Fibroblast of the conjunctiva (primary cell): Measurements from ENCODE around the gene PXN.
"Not testable (repeated sequence)": the region's sequence is repeated elsewhere in the genome, so short reads cannot be mapped to it uniquely, and the experiment has no call there.

Experiments
- DNase-seq: peaks from one replicate; pipeline ENCODE4 v3.0.0-alpha.2; 2010; ENCODE audit warnings: low read depth

The PXN gene

DNA sequence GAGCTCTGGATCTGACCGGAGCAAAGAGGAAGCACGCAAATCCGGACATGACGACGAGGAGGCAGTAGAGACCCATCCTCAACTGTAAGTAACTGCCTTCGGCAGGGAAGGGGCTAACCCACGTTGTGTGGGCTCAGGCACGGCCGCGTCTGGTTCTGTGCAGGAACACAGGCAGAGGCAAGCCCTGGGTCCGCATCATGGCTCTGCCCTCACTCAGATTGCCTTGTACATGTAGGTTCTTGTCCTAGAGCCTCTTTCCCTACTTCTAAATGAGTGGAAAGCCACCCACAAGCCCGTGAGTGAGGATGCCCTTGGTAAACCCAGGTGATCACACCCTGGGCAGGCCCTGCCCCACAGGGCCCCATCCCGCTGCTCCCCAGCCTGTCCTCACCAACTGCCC, 55.7 kb downstream of the PXN start:
- no peak for DNase-seq

DNA sequence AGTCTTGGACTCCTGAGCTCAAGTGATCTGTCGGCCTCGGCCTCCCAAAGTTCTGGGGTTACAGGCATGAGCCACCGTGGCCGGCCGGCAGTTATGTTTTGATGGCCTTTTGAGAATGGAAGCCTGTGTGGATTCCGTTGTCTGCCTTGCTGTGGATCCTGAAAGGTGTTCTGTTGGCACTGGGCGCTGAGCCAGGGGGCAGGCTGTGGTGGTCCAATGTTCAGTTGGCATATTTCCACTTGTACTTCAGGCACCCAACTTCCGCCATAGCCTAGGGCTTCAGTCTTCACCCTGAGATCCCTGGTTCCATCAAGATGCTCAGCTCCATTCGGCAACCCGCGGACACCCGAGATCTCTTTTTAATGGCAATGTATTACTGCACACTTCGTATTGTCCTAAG, 58.3 kb downstream of the PXN start:
- no peak for DNase-seq

DNA sequence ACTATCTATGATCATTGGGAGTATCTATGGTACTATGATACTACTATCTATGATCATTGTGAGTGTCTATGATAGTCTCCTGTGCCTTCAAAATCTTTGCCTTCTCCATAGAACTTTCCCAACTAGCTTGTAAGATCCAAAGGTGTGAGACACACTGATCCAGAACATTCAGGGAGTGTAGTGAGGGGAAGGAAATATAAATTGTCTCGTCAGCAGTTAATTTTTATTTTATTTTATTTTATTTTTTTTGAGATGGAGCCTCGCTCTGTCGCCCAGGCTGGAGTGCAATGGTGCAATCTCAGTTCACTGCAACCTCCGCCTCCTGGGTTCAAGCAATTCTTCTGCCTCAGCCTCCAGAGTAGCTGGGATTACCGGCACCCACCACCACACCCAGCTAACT, 58.7 kb downstream of the PXN start:
- not testable (repeated sequence) for DNase-seq

DNA sequence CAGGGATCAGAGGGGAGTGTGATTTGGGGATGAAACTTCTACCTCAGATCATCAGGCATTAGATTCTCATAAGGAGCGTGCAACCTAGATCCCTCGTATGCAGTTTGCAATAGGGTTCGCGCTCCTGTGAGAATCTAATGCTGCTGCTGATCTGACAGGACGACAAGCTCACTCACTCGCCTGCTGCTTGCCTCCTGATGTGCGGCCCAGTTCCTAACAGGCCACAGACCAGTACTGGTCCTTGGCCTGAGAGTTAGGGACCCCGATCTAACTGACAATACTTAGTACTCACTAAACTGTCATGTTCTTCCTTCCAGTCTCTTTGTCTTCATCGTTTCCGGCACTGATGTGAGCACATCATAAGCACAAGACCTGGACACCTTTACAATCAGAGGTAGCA, 59.3 kb downstream of the PXN start:
- DNase-seq: no peak

DNA sequence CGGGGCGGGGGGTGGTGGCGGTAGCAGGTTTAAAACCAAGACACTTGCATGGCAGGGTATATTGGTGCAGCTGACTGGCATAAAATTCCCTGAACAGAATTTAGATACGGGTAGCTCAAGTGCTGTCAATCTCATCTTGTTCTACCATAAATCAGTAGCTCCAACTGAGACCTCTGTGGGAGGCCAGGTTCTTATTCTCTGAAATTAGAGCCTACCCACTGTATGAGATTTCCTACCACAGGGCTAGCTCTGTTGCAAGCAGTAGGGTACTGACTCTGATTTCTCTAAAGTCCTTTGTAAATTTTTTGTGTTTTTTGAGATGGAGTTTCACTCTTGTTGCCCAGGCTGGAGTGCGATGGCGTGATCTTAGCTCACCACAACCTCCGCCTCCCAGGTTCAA, 61.4 kb downstream of the PXN start:
- DNase-seq: no peak

DNA sequence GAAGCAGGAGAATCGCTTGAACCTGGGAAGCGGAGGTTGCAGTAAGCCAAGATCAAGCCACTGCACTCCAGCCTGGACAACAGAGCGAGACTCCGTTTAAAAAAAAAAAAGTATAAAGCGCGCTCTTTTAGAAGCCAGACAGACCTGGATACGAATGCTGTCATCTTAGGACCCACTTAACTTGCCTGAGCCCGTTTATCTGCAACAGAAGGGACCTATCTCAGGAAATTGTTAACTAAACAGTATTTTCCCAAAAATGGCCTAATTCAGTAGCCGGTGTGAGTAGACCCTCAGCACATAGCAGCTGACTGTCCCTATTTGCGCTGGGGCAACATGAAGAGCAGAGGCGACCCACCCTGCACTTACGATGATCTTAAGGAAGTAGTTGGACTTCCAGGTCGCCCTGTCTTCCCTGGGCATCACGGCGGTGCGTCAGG, 65.1 kb downstream of the PXN start:
- DNase-seq: no peak

DNA sequence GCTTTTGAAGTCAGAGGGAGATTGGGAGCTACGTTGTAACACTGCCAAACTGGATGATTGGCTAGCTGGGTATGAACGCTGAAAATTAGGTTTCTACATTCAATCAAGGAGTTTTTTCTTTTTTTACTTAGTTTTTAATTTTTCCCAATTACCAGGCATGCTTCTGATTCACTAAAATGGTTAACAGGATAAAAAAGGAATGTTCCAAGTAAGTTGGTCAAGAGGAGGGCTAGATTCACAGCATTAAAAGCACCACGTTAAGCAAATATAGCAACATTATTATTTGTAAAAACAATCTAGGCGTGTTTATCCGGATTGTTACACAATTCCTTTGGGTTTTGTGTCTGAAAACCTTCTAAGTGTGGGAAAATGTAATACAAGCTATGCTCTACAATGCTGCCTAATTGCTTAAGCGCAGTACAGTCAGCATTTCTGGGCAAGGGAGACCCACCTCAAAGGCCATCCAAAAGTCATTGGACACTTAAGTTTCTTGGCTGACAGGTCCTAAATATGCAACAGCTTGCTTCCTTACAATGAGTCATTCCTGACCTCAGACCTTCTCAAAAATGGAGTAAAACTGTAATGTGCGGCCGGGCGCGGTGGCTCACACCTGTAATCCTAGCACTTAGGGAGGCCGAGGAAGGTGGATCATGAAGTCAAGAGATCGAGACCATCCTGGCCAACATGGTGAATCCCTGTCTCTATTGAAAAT, 65.8 kb downstream of the PXN start:
- peak; percentile 92 for DNase-seq

DNA sequence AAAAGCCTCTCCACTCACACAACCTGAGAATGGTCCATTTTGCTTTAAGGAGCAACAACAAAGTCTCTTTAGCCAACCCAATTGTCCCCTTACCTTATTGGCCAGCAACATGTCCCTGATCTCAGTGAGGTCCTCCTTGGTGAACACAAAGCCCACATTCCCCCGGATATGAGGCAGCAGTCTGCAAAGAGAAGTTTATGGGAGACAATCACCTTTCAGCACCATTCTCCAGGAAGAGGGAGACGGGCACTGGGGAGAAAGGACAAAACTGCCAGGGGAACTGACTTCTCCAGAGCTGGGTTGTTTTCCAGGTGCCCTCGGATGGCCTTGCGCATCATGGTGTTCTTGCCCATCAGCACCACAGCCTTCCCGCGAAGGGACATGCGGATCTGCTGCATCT, 66.5 kb downstream of the PXN start:
- no peak for DNase-seq

DNA sequence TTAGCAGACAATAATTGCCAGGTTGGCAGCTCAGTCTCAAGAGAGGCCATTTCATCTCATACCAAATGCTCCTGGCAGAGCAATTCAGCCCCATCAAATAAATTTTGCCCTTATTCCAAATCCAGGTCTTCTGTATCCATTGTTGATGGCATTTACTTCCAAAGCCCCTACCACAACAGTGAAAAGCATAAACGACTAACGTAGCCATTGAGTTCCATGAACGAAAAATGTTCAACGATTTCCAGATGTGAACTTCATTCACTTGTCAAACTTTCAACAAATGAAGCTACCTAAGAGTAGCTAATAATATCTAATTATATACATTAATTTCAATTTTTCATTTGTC, 68.0 kb downstream of the PXN start:
- no peak for DNase-seq

DNA sequence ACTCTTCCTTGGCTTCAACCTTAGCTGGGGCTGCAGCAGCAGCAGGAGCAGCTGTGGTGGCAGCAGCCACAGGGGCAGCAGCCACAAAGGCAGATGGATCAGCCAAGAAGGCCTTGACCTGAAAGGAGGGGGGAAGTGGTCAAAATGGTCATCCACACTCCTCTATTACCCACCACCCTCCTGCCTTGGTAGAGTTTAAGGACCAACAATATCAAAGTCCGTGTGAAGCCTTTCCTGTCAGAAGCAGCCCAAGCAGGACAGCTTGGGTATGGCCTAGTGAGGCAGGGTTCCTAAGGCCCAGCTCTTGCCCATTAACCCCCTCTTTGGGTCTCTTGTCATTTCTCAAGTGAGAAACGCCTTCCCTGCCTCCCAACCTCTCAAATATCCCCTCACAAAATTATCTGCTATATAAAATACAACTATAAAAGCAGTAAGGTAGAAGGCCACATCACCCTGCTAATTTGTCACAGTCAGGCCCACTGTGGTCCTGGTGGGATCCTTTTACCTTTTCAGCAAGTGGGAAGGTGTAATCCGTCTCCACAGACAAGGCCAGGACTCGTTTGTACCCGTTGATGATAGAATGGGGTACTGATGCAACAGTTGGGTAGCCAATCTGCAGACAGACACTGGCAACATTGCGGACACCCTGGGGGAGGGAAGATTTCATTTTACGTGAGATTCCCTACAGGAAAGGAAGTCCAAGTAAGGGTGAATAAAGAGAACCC, 68.6 kb downstream of the PXN start:
- not testable (repeated sequence) for DNase-seq

DNA sequence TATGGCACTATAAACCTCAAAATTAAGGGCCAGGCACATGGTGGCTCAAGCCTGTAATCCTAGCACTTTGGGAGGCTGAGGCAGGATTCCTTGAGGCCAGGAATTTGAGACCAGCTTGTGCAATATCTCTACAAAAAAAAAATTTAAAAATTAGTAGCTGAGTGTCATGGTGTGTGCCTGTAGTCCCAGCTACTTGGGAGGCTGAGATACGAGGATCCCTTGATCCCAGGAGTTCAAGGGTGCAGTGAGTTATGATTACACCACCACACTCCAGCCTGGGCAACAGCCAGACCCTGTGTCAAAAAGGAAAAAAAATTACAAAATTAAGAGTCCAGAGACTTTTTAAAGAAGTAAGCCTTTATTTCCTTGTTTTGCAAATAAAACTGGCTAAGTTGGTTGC, 69.2 kb downstream of the PXN start:
- DNase-seq: no peak

DNA sequence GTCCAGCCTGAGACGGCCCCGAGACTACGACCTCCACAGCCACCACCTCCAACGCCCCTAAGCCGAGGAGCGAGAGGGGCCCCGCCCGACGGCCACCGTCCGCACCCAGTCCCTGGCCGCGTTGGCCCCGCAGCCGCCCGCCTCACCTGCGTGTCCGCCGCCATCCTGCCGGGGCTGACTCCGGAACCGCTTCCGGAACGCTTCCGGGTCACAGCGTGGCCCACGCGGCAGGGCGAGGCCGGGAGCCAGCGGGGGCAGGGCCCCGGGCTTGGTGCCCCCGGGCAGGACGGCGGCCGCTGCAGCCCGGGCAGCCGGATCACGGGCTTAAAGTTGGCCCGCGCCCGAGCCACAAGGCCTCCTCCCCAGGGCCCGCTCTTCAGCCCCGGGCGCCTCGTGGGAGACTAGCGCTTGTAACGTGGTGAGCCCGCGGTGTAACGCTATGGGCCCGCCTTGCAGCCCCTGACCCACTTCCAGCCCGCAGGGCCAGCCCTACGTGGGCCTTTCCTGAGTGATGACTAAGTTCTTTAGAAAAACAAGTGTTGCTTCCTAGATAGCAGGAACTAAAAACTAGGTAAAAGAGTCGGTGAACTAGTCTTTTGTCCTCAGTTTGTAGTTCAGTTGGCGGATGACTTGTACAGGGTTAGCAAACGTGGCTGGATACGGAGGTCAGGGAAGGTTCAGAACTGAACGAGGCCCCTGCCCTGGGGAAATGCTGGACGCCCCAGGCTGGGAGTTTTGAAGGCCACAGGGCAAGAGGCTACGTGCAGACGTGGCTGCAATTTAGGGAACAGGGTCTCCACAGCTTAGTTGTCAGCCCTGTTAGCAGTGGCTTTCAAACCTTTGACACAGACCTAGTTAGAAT, 70.8 kb downstream of the PXN start, which contains the start of gene GCN1:
GCN1 (minus strand) TSS at position 182 of the 862 bp plus-strand sequence; CDS start at position 164, 18 bp downstream.
- DNase-seq: peak; percentile 61

DNA sequence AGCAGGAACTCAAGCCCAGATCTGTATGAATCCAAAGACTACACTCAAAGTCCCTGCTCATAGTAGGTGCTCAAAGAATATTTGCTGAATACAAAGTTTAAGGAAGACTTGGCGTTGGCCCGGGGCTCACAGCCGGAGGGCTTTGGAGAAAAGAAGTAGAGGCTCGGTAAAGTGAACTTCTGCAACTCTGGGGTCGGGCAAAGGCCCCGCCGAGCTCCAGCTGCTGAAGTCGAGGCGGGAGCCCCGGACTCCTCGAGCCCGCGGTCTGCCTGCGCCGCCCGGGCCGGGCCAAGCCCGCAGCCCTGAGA, 71.3 kb downstream of the PXN start:
- DNase-seq: no peak

DNA sequence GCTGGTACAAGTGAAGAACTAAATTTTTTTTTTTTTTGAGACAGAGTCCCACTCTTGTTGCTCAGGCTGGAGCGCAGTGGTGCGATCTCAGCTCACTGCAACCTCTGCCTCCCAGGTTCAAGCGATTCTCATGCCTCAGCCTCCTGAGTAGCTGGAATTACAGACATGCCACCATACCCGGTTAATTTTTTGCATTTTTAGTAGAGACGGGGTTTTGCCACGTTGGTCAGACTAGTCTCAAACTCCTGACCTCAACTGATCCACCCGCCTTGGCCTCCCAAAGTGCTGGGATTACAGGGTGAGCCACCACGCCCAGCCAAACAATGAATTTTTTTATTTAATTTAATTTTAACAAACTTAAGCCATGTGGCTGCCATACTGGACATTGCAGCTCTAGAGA, 72.2 kb downstream of the PXN start:
- not testable (repeated sequence) for DNase-seq

DNA sequence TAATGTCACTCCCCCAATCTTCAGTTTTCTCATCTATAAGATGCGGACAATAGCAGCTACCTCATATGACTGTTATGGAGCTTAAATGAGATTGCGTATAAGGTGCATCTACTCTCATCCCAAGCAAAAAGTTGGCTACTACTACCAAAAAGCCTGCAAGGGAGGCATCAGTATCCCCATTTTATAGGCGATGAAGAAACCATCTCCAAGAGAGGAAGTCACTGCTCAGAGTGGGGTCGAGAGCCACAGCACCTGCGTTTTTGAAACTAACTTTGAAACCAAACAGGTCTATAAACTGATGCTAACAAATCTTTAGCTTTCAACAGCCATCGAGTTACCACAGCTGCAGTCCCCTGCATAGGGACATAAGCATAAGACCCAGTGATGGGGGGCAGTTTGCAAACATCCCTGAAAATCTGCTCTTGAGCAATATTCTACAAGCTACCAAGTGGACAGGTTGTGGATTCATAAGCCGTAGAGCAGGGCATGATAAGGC, 74.5 kb downstream of the PXN start:
- no peak for DNase-seq

DNA sequence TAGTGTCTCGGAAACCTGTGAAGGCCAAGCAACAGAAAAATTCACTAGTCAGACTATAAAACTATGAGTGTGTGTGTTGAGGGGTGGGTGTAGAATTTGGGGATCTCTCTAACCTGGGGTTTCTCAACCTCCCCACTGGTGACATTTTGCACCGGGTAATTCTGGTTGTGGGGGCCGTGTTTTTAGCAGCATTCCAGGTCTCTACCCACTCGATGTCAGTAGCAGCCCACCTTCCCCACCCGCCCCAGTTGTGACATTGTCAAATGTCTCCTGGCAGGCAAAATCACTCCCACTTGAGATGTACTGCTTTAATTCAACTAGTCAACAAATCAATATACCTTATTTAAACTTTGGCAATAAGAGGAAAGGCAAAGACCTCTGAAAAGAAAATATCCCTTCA, 75.1 kb downstream of the PXN start:
- DNase-seq: no peak

DNA sequence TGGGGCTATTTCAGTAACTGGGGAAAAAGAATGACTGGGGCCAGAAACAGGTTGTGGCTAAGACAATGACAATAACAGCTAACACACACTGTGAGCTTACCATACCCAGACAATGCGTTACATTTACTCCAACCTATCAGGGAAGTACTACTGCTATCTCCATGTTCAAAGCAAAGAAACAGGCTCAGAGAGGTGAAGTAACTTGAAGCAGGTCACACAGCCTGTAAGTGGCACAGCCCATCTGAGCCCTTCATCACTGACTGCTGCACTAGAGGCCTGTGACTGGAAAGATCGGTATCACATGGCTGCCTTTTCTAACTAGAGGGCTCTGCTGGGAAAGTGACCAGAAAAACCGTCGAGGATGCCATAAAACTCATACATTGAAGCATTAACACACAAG, 78.9 kb downstream of the PXN start:
- DNase-seq: no peak

DNA sequence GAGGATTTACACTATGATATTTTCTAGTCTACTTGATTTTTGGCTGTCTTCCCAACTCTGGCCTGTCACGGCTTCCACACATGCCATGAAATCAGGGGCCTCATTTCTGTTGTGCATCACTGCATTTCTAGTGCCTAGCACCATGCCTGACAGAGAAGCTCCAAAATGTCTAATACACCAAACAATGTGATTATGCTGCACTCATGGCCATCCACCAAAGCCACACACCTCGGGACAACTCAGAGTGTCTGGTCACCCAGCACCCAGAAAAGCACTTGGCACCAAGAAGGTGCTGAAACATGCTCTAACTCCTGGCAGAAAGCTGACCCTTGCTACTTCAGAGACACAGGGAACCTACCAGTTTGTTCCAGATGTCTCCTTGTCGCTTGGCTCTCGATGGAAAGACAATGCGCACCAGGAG, 82.3 kb downstream of the PXN start:
- no peak for DNase-seq

DNA sequence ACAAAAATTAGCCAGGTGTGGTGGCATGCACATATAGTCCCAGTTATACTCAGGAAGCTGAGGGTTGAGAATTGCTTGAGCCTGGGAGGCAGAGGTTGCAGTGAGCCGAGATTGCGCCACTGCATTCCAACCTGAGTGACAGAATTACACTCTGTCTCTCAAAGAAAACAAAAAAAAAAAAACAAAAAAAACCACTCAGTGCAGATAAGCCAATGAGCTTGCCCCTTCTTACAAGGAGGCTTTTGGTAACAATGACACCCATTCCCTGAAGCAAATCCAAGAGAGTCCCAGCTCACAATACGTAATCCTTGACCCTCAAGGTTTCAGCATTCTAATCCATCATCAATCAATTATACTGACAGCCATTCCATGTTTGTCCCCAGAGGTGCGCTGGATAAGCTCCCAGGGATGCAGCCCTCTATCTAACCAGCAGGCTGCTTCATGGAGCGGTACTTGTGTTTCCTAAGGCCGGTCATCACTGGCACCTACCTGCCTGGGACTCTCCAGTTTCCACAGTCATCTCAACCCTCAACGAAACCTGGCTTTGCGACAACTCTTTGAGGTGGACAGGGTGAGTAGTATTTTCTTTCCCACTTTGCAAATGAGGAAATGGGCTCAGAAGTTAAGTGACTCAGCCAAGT, 83.4 kb downstream of the PXN start:
- no peak for DNase-seq

DNA sequence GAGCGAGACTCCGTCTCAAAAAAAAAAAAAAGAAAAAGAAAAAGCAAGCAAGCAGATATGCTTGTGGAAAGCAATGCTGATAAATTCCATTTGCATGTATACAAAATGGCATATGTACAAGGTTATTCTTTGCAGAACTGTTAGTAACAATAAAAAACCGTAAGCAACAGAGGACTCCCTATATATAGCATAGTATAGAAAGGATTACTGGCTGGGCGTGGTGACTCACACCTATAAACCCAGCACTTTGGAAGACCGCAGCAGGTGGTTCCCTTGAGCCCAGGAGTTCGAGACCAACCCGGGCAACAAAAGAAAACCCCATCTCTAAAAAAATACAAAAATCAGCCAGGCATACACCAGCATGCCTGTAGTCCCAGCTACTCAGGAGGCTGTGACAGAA, 84.6 kb downstream of the PXN start:
- no peak for DNase-seq

DNA sequence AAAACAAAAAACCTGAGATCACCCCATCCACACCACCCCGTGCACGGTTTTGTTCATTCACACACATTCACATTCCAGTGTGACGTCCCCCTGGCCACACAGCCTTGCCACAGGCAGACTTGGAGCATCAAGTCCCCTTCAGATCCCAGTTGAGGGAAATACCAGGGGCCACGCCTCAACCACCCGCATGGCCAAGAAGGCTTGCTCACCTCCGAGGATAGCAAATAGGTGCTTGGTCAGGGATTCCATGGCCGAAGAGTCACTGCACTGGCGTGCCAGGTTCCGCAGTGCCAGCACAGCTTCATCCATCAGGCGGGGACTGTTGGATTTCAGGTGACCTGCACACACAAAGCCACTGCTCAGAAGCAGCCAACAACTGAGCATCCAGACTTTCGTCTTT, 90.0 kb downstream of the PXN start:
- no peak for DNase-seq

DNA sequence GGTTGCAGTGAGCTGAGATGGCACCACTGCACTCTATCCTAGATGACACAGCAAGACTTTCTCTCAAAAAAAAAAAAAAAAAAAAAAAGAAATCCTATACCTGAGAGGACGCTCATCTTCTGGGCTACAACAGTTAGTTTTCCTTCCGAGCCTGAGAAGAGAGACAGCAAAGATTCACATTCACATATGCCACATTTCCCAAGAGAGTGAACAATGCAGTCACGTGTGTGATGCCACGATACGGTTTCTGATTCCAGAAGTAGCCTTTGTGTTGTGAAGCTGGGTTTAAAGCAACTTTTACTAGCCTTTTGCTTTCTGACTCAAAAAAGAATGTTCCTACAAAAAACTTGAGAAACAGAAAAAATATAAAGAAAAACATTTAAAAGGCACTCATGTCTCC, 90.5 kb downstream of the PXN start:
- DNase-seq: no peak
